GM19240 (cell line): ENCODE results near the gene DSEL.

Experiments
- DNase-seq: peaks from one replicate; pipeline ENCODE4 v3.0.0; 2011; ENCODE audit warnings: low spot score; ENCODE audit not compliant: insufficient read length

The DSEL gene

GRCh38 chr18:67500522-67501205, 15.9 kb downstream of the DSEL start:
- no peak for DNase-seq

- DNase-seq: no peak
Measured at GRCh38 chr18:67496469-67496868, 20.1 kb downstream of the DSEL start.

GRCh38 chr18:67486534-67486933, 30.0 kb downstream of the DSEL start:
- no peak for DNase-seq

- DNase-seq: no peak
Measured at GRCh38 chr18:67485655-67486054, 30.9 kb downstream of the DSEL start.

GRCh38 chr18:67484458-67484857, 32.1 kb downstream of the DSEL start:
- DNase-seq: no peak

- no peak for DNase-seq
Measured at GRCh38 chr18:67483952-67484351, 32.6 kb downstream of the DSEL start.

GRCh38 chr18:67483237-67483636, 33.3 kb downstream of the DSEL start:
- no peak for DNase-seq

GRCh38 chr18:67478249-67478648, 38.3 kb downstream of the DSEL start:
- DNase-seq: no peak

- DNase-seq: no peak
Measured at GRCh38 chr18:67477522-67477921, 39.0 kb downstream of the DSEL start.

GRCh38 chr18:67476585-67476984, 39.9 kb downstream of the DSEL start:
- DNase-seq: no peak

GRCh38 chr18:67475673-67476072, 40.8 kb downstream of the DSEL start:
- no peak for DNase-seq

- no peak for DNase-seq
Measured at GRCh38 chr18:67468038-67468437, 48.5 kb downstream of the DSEL start.

GRCh38 chr18:67467188-67467587, 49.3 kb downstream of the DSEL start:
- DNase-seq: no peak

GRCh38 chr18:67464499-67464898, 52.0 kb downstream of the DSEL start:
- no peak for DNase-seq

- DNase-seq: no peak
Measured at GRCh38 chr18:67463829-67464228, 52.7 kb downstream of the DSEL start.

GRCh38 chr18:67456711-67457110, 59.8 kb downstream of the DSEL start:
- DNase-seq: no peak
